HG03064 (cell line): ENCODE results near the gene CRISP2.
"Not testable (repeated sequence)": the region's sequence is repeated elsewhere in the genome, so short reads cannot be mapped to it uniquely, and the experiment has no call there.

ENCODE experiments used
- ATAC-seq: cut with Tn5 transposase; IDR thresholded peaks from one replicate; pipeline ENCODE4 v1.9.1; 2021; ENCODE audit warnings: low read depth; ENCODE audit not compliant: unreplicated experiment

The CRISP2 gene

GRCh38 chr6:49713346-49713745 lies at the start of gene CRISP2:
Gene CRISP2 (minus strand): TSS chr6:49713543. CDS start chr6:49709196, 4,347 bp downstream.
- ATAC-seq = no peak

GRCh38 chr6:49744259-49744658 lies 30.9 kb upstream of the CRISP2 start, which contains the start of gene CRISP3:
Gene CRISP3 (minus strand): TSS chr6:49744388. CDS start chr6:49744367, 21 bp downstream.
- no peak for ATAC-seq

- ATAC-seq = no peak
These were observed 30.1 kb upstream of the CRISP2 start for GRCh38 chr6:49743429-49743828.

- no peak for ATAC-seq
These were observed 26.1 kb upstream of the CRISP2 start for GRCh38 chr6:49739423-49739822.

GRCh38 chr6:49736017-49736508 lies 22.7 kb upstream of the CRISP2 start:
- no peak for ATAC-seq

GRCh38 chr6:49733680-49734079 lies 20.3 kb upstream of the CRISP2 start:
- no peak for ATAC-seq

- ATAC-seq = no peak
These were observed 19.4 kb upstream of the CRISP2 start for GRCh38 chr6:49732781-49733180.

GRCh38 chr6:49730251-49730650 lies 16.9 kb upstream of the CRISP2 start:
- ATAC-seq = no peak

- not testable (repeated sequence) for ATAC-seq
These were observed 10.6 kb upstream of the CRISP2 start for GRCh38 chr6:49723917-49724316.

GRCh38 chr6:49721297-49721696 lies 8.0 kb upstream of the CRISP2 start:
- ATAC-seq = no peak

GRCh38 chr6:49720372-49720771 lies 7.0 kb upstream of the CRISP2 start:
- ATAC-seq = no peak

GRCh38 chr6:49698478-49698877 lies 14.9 kb downstream of the CRISP2 start:
- ATAC-seq = no peak

GRCh38 chr6:49693512-49693911 lies 19.8 kb downstream of the CRISP2 start:
- ATAC-seq = no peak

- no peak for ATAC-seq
These were observed 20.8 kb downstream of the CRISP2 start for GRCh38 chr6:49692534-49692933.

- no peak for ATAC-seq
These were observed 36.6 kb downstream of the CRISP2 start for GRCh38 chr6:49676671-49677281.

GRCh38 chr6:49675816-49676215 lies 37.5 kb downstream of the CRISP2 start:
- no peak for ATAC-seq

- no peak for ATAC-seq
These were observed 45.2 kb downstream of the CRISP2 start for GRCh38 chr6:49668083-49668511.

- ATAC-seq = no peak
These were observed 46.2 kb downstream of the CRISP2 start for GRCh38 chr6:49666930-49667757.

GRCh38 chr6:49666480-49666879 lies 46.9 kb downstream of the CRISP2 start:
- ATAC-seq = no peak

- ATAC-seq = no peak
These were observed 48.5 kb downstream of the CRISP2 start for GRCh38 chr6:49664817-49665216.

- not testable (repeated sequence) for ATAC-seq
These were observed 49.3 kb downstream of the CRISP2 start for GRCh38 chr6:49664054-49664453.

- ATAC-seq = no peak
These were observed 50.5 kb downstream of the CRISP2 start for GRCh38 chr6:49662892-49663261.
